ENCODE data around the gene GAS6.
"Not testable (repeated sequence)": the region's sequence is repeated elsewhere in the genome, so short reads cannot be mapped to it uniquely, and the experiment has no call there.

The GAS6 gene

GRCh38 chr13:113832631-113833030 lies 31.2 kb downstream of the GAS6 start:
- no peaks in the 10 kb centered on the region for H3K9me3 ChIP-seq (ENCODE audit: control insufficient read depth, low read length)
- H3K9ac ChIP-seq (ENCODE audit: low read length) = no peak overlapping the region
- peaks cover 9% of the 10 kb centered on the region for H3K4me1 ChIP-seq (ENCODE audit: control insufficient read depth, insufficient read depth, low read length)
- DNase-seq (ENCODE audit: low read depth) = no peak
- no peak overlapping the region for H3K4me3 ChIP-seq (ENCODE audit: low read length)
- peaks cover 35% of the 10 kb centered on the region for H3K36me3 ChIP-seq (ENCODE audit: control insufficient read depth, insufficient read depth, low read length, severe bottlenecking)
- H3K27me3 ChIP-seq (replicated peaks; ENCODE audit: control insufficient read depth, insufficient read depth, low read length) = no peaks in the 10 kb centered on the region

- Histone ChIP-seq H3K9me3 (ENCODE audit: control insufficient read depth, low read length) (no peaks in the 10 kb centered on the region), H3K4me3 (ENCODE audit: low read length) (no peak overlapping the region), H3K4me1 (ENCODE audit: control insufficient read depth, insufficient read depth, low read length) (peaks cover 4% of the 10 kb centered on the region), H3K36me3 (ENCODE audit: control insufficient read depth, insufficient read depth, low read length, severe bottlenecking) (peaks cover 40% of the 10 kb centered on the region), H3K9ac (ENCODE audit: low read length) (no peak overlapping the region), H3K27me3 (replicated peaks; ENCODE audit: control insufficient read depth, insufficient read depth, low read length) (no peaks in the 10 kb centered on the region)
- no peak for DNase-seq (ENCODE audit: low read depth)
These were observed 31.7 kb downstream of the GAS6 start for GRCh38 chr13:113832205-113832604.

GRCh38 chr13:113831061-113831460 lies 32.8 kb downstream of the GAS6 start:
- no peak overlapping the region for H3K4me3 ChIP-seq (ENCODE audit: low read length)
- no peaks in the 10 kb centered on the region for H3K9me3 ChIP-seq (ENCODE audit: control insufficient read depth, low read length)
- no peaks in the 10 kb centered on the region for H3K27me3 ChIP-seq (replicated peaks; ENCODE audit: control insufficient read depth, insufficient read depth, low read length)
- no peak for DNase-seq (ENCODE audit: low read depth)
- H3K36me3 ChIP-seq (ENCODE audit: control insufficient read depth, insufficient read depth, low read length, severe bottlenecking) = peaks cover 45% of the 10 kb centered on the region
- H3K9ac ChIP-seq (ENCODE audit: low read length) = no peak overlapping the region
- no peaks in the 10 kb centered on the region for H3K4me1 ChIP-seq (ENCODE audit: control insufficient read depth, insufficient read depth, low read length)

DNA sequence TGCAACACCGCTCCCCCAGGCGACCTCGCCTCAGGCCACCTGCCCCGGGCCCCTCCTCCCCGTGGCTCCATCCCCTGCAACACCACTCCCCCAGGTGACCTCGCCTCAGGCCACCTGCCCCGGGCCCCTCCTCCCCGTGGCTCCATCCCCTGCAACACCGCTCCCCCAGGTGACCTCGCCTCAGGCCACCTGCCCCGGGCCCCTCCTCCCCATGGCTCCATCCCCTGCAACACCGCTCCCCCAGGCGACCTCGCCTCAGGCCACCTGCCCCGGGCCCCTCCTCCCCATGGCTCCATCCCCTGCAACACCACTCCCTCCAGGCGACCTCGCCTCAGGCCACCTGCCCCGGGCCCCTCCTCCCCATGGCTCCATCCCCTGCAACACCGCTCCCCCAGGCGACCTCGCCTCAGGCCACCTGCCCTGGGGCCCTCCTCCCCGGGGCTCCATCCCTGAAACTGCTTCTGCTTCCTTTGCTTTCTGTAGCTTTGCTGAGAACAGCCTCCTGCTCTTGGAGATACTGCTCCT lies 33.4 kb downstream of the GAS6 start:
- not testable (repeated sequence) for DNase-seq (ENCODE audit: low read depth); H3K9me3 ChIP-seq (ENCODE audit: control insufficient read depth, low read length); H3K4me1 ChIP-seq (ENCODE audit: control insufficient read depth, insufficient read depth, low read length); H3K4me3 ChIP-seq (ENCODE audit: low read length); H3K9ac ChIP-seq (ENCODE audit: low read length); H3K27me3 ChIP-seq (replicated peaks; ENCODE audit: control insufficient read depth, insufficient read depth, low read length)
- peaks cover 51% of the 10 kb centered on the region for H3K36me3 ChIP-seq (ENCODE audit: control insufficient read depth, insufficient read depth, low read length, severe bottlenecking)

DNA sequence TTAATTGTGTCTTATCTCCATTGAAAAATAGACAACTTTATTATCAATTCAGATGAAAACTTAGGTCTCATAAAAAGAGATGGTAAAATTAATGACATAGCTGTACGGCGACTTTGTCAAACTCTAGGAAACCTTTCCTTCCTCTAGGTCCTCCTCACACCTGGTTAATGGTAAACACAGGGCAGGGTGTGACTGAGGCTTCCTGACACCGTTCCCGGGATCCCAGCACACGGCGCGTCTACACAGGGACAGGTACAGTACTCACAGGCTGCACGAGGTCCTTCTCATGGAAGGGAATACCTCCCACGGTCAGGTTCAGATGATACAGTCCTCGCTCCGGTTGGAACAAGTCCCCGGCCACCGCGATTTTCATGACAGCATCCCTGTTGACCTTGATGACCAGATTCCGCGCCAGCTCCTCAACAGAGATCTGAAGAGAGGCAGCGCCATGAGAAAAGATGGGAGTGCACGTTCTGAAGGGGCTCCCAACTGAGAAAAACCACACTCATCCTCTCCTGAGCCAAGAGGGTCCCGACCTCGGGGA lies 35.5 kb downstream of the GAS6 start:
- Histone ChIP-seq H3K36me3 (ENCODE audit: control insufficient read depth, insufficient read depth, low read length, severe bottlenecking) (peaks cover 36% of the 10 kb centered on the region), H3K27me3 (replicated peaks; ENCODE audit: control insufficient read depth, insufficient read depth, low read length) (no peaks in the 10 kb centered on the region), H3K4me1 (ENCODE audit: control insufficient read depth, insufficient read depth, low read length) (no peaks in the 10 kb centered on the region), H3K4me3 (ENCODE audit: low read length) (no peak overlapping the region), H3K9me3 (ENCODE audit: control insufficient read depth, low read length) (no peaks in the 10 kb centered on the region), H3K9ac (ENCODE audit: low read length) (no peak overlapping the region)
- DNase-seq (ENCODE audit: low read depth) = no peak

DNA sequence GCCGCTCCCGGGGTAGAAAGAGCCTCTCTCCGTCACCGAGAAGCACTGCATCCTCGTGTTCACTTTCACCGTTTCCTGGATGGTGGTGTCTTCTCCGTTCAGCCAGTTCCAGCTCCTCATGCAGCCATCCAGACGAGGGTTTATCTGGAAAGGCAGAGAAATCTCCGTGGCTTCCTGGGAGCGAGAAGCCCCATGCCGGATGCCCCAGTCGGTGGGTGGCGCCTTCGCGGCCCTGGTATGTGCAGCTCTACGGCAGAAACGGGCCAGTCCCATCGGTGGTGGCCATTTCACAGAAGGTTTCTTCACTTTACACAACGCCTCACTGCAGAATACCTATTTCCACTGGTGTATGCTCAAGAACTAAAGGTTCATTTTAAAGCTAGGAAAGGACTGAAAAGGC lies 36.9 kb downstream of the GAS6 start:
- H3K27me3 ChIP-seq (replicated peaks; ENCODE audit: control insufficient read depth, insufficient read depth, low read length) = no peaks in the 10 kb centered on the region
- H3K9me3 ChIP-seq (ENCODE audit: control insufficient read depth, low read length) = no peaks in the 10 kb centered on the region
- DNase-seq (ENCODE audit: low read depth) = no peak
- no peak overlapping the region for H3K9ac ChIP-seq (ENCODE audit: low read length)
- peaks cover 42% of the 10 kb centered on the region for H3K36me3 ChIP-seq (ENCODE audit: control insufficient read depth, insufficient read depth, low read length, severe bottlenecking)
- no peak overlapping the region for H3K4me3 ChIP-seq (ENCODE audit: low read length)
- H3K4me1 ChIP-seq (ENCODE audit: control insufficient read depth, insufficient read depth, low read length) = peaks cover 3% of the 10 kb centered on the region

DNA sequence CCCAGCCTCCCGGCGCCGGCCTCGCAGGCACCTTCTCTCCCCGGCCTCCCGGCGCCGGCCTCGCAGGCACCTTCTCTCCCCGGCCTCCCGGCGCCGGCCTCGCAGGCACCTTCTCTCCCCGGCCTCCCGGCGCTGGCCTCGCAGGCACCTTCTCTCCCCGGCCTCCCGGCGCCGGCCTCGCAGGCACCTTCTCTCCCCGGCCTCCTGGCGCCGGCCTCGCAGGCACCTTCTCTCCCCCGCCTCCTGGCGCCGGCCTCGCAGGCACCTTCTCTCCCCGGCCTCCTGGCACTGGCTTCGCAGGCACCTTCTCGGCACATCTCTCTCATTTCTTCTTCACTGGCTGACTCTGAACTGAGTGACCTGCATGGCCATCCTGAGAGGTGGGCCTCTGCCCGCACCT lies 37.4 kb downstream of the GAS6 start:
- H3K9ac ChIP-seq (ENCODE audit: low read length); H3K4me1 ChIP-seq (ENCODE audit: control insufficient read depth, insufficient read depth, low read length); H3K4me3 ChIP-seq (ENCODE audit: low read length); DNase-seq (ENCODE audit: low read depth); H3K9me3 ChIP-seq (ENCODE audit: control insufficient read depth, low read length); H3K27me3 ChIP-seq (replicated peaks; ENCODE audit: control insufficient read depth, insufficient read depth, low read length): not testable (repeated sequence)
- H3K36me3 ChIP-seq (ENCODE audit: control insufficient read depth, insufficient read depth, low read length, severe bottlenecking) = peaks cover 40% of the 10 kb centered on the region

- DNase-seq (ENCODE audit: low read depth) = no peak
- Histone ChIP-seq H3K9me3 (ENCODE audit: control insufficient read depth, low read length) (no peaks in the 10 kb centered on the region), H3K4me1 (ENCODE audit: control insufficient read depth, insufficient read depth, low read length) (peaks cover 11% of the 10 kb centered on the region), H3K4me3 (ENCODE audit: low read length) (no peak overlapping the region), H3K27me3 (replicated peaks; ENCODE audit: control insufficient read depth, insufficient read depth, low read length) (no peaks in the 10 kb centered on the region), H3K36me3 (ENCODE audit: control insufficient read depth, insufficient read depth, low read length, severe bottlenecking) (peaks cover 37% of the 10 kb centered on the region), H3K9ac (ENCODE audit: low read length) (no peak overlapping the region)
These were observed 38.0 kb downstream of the GAS6 start for GRCh38 chr13:113825841-113826240.

DNA sequence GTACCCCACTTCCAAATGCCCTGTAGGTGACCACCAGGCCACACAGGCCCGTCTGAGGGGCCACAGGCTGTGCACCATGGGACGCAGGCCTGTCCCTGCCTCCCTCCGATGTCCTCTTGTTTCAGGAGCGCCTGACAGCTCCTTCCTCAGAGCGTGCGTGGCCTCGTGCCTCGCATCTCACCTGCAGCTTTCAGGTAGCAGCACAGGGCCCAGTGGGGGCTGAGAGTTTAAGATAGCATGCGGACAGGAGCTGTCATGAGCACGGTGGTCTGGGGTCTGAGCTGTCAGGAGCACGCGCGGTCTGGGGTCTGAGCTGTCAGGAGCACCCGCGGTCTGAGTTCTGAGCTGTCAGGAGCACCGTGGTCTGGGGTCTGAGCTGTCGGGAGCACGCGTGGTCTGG lies 40.1 kb downstream of the GAS6 start:
- peaks cover 23% of the 10 kb centered on the region for H3K4me1 ChIP-seq (ENCODE audit: control insufficient read depth, insufficient read depth, low read length)
- H3K27me3 ChIP-seq (replicated peaks; ENCODE audit: control insufficient read depth, insufficient read depth, low read length) = no peaks in the 10 kb centered on the region
- H3K9ac ChIP-seq (ENCODE audit: low read length) = no peak overlapping the region
- no peak overlapping the region for H3K4me3 ChIP-seq (ENCODE audit: low read length)
- peaks cover 37% of the 10 kb centered on the region for H3K36me3 ChIP-seq (ENCODE audit: control insufficient read depth, insufficient read depth, low read length, severe bottlenecking)
- no peaks in the 10 kb centered on the region for H3K9me3 ChIP-seq (ENCODE audit: control insufficient read depth, low read length)
- no peak for DNase-seq (ENCODE audit: low read depth)

DNA sequence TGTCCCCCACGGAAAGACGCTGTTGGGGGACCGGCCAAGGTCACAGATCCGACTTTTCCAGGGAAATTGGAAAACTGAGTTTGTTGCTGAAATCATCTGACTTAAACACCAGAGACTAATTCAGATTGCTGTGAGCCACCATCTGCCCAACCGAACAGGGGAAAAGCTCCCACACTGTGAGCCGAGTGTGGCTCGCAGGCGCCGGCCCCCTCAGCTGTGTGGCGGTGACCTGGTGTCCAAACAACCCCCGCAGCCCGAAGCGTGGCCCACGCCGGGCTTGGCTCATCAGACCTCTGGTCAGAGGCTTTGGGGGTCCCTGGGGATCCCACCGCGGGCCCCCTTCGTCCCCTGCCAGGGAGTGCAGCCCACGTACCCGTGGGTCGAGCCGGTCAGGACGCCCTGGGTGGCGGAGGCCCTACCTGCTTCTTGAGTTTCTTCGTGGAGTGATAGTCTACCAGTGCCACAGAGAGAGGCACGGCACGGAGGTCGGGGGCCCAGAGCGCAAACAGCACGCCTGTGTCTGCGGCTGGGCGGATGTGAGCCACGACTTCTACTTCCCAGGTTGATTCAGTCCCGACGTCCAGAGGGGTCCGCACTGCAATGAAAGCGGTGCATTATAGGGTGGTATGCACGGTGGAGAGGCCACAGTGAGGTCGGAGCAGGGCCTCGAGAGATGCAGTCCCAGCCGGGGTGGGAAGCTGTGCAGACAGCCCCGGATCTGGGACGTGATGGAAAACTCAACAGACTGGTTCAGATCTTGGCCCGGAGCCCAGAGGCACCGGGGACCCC lies 40.7 kb downstream of the GAS6 start:
- H3K4me1 ChIP-seq (ENCODE audit: control insufficient read depth, insufficient read depth, low read length) = peaks cover 23% of the 10 kb centered on the region
- no peaks in the 10 kb centered on the region for H3K27me3 ChIP-seq (replicated peaks; ENCODE audit: control insufficient read depth, insufficient read depth, low read length)
- H3K4me3 ChIP-seq (ENCODE audit: low read length) = no peak overlapping the region
- peaks cover 33% of the 10 kb centered on the region for H3K36me3 ChIP-seq (ENCODE audit: control insufficient read depth, insufficient read depth, low read length, severe bottlenecking)
- H3K9me3 ChIP-seq (ENCODE audit: control insufficient read depth, low read length) = no peaks in the 10 kb centered on the region
- DNase-seq (ENCODE audit: low read depth) = no peak
- H3K9ac ChIP-seq (ENCODE audit: low read length) = no peak overlapping the region

DNA sequence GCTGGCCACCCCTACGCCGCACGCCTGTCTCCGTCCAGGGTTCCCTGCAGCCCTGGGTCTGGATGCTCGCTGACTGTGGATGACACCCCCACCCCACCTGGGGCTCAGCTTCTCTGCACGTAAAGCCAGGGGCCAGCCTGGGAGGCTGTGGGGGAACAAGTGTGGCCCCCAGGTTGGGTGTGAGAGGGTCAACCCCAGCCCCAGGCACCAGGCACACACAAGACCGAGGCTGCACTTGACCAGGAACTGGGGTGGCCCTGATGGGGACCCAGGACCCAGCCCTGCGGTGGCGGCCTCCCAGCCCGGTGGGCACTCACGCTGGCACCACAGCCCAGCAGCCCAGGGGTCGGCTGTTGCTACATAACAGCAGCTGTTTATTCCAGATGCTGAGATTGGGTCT lies 41.6 kb downstream of the GAS6 start:
- H3K9ac ChIP-seq (ENCODE audit: low read length) = peak overlapping the region; percentile 78
- H3K9me3 ChIP-seq (ENCODE audit: control insufficient read depth, low read length) = no peaks in the 10 kb centered on the region
- no peaks in the 10 kb centered on the region for H3K27me3 ChIP-seq (replicated peaks; ENCODE audit: control insufficient read depth, insufficient read depth, low read length)
- DNase-seq (ENCODE audit: low read depth) = no peak
- H3K36me3 ChIP-seq (ENCODE audit: control insufficient read depth, insufficient read depth, low read length, severe bottlenecking) = peaks cover 28% of the 10 kb centered on the region
- H3K4me1 ChIP-seq (ENCODE audit: control insufficient read depth, insufficient read depth, low read length) = peaks cover 30% of the 10 kb centered on the region
- H3K4me3 ChIP-seq (ENCODE audit: low read length) = no peak overlapping the region

Measured in adipocyte (in vitro differentiated cells).